ENCODE results near the gene ITPR2. TPM values are rescaled to one million over a fixed set of nuclear protein-coding genes. Genes with fewer than 3 reads are reported as not detected.
A peak's percentile ranks its signal among the peaks of the same experiment; 100 is the strongest.

Gene ITPR2
- total RNA-seq, 1 experiment from 2014 or later: 4.0 TPM

DNA sequence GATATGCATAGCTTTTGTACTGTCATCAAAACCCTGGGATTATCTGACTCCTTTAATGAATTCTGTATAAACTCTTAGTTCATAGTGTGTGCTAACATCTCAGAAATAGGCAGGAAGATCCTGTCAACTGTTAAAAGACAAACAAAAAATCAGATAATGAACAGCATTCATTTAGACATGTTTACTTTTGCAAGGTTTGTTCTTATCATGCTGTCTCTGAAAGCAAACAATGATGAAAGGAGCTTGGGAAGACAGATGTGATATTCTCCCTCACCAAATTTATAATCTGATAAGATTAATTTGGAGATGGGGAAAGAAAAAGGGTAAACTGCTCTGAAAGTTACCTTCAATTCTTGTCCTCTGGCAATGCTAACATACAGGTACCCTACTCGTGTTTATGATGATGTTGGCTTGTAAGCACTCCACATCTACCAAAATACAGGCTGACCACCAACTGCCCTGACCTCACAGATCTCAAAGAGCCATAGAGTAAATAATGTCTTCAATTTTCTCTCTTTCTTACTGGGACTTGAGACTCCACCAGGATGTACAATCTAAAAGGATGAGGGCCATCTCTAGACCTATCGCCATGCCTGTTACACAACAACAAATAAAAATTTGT lies 403.8 kb downstream of the ITPR2 start:
- ChIA-PET CTCF (no interaction called here), POLR2A (ENCODE audit: unreplicated experiment) (no interaction called here)
- H3K4me3 ChIP-seq (ENCODE audit: low read length): no peak overlapping the region
- no peaks in the 10 kb centered on the region for H3K9me3 ChIP-seq (ENCODE audit: low read length)
- no peak for DNase-seq
- BruUV-seq (replicated peaks): no TSS peak
- no peak overlapping the region for H3K9ac ChIP-seq (ENCODE audit: low read length)
- ATAC-seq: peak; percentile 35
- H3K9me2 ChIP-seq (replicated peaks; ENCODE audit: low read length): no peaks in the 10 kb centered on the region
- H4K20me1 ChIP-seq (ENCODE audit: low read length): no peaks in the 10 kb centered on the region
- H3F3A ChIP-seq (ENCODE audit: low read length, unreplicated experiment): no peaks in the 10 kb centered on the region
- H3K27ac ChIP-seq (ENCODE audit: low read length): no peak overlapping the region
- H3K36me3 ChIP-seq (ENCODE audit: low read depth, low read length): no peaks in the 10 kb centered on the region
- H3K27me3 ChIP-seq (ENCODE audit: low read length): no peaks in the 10 kb centered on the region
- peaks cover 3% of the 10 kb centered on the region; the same call in 1 of the 2 replicates for H3K4me1 ChIP-seq (ENCODE audit: insufficient read depth, low read length)
- intact Hi-C loops (cut with micrococcal nuclease): no loop called here
- H2AFZ ChIP-seq (ENCODE audit: low read length): no peak overlapping the region
- no peaks in the 10 kb centered on the region for H3K79me2 ChIP-seq (ENCODE audit: low read length)
- TF ChIP-seq EZH2 (IDR thresholded peaks at IDR 0.05; ENCODE audit: low read length, unreplicated experiment): no peak
- TF ChIP-seq EZH2phosphoT487 (IDR thresholded peaks at IDR 0.05; ENCODE audit: borderline replicate concordance, low read length): no peak
- TF ChIP-seq, protein P1, sequence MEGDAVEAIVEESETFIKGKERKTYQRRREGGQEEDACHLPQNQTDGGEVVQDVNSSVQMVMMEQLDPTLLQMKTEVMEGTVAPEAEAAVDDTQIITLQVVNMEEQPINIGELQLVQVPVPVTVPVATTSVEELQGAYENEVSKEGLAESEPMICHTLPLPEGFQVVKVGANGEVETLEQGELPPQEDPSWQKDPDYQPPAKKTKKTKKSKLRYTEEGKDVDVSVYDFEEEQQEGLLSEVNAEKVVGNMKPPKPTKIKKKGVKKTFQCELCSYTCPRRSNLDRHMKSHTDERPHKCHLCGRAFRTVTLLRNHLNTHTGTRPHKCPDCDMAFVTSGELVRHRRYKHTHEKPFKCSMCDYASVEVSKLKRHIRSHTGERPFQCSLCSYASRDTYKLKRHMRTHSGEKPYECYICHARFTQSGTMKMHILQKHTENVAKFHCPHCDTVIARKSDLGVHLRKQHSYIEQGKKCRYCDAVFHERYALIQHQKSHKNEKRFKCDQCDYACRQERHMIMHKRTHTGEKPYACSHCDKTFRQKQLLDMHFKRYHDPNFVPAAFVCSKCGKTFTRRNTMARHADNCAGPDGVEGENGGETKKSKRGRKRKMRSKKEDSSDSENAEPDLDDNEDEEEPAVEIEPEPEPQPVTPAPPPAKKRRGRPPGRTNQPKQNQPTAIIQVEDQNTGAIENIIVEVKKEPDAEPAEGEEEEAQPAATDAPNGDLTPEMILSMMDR (conservative IDR thresholded peaks at IDR 0.05; ENCODE audit: low read depth, low read length): no peak
- H3K4me2 ChIP-seq (ENCODE audit: low read length): no peak overlapping the region

DNA sequence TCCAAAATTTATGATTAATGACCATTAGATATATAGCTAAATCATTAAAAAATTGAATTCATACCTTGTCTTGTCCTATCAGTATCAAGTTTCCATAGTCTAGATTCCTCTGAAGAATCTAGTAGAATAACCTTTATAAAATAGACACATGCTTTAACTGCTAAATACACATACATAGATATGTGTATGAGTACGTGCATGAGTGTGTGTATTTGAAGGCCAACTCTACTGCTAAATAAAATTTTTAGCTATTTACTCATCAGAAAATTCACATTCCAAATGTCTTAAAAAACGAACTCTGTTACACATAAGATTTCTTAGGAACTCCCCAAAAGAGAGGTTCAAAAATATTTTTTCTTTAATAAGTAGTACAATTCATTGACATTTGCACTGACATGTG lies 404.6 kb downstream of the ITPR2 start:
- Histone ChIP-seq H3K27ac (ENCODE audit: low read length) (no peak overlapping the region), H3K27me3 (ENCODE audit: low read length) (no peaks in the 10 kb centered on the region), H3K79me2 (ENCODE audit: low read length) (no peaks in the 10 kb centered on the region), H3K9me3 (ENCODE audit: low read length) (no peaks in the 10 kb centered on the region), H2AFZ (ENCODE audit: low read length) (no peak overlapping the region), H4K20me1 (ENCODE audit: low read length) (no peaks in the 10 kb centered on the region), H3F3A (ENCODE audit: low read length, unreplicated experiment) (no peaks in the 10 kb centered on the region), H3K36me3 (ENCODE audit: low read depth, low read length) (no peaks in the 10 kb centered on the region), H3K9ac (ENCODE audit: low read length) (no peak overlapping the region), H3K9me2 (replicated peaks; ENCODE audit: low read length) (no peaks in the 10 kb centered on the region), H3K4me1 (ENCODE audit: insufficient read depth, low read length) (peaks cover 3% of the 10 kb centered on the region; the same call in 1 of the 2 replicates), H3K4me2 (ENCODE audit: low read length) (no peak overlapping the region), H3K4me3 (ENCODE audit: low read length) (no peak overlapping the region)
- no peak for ATAC-seq
- intact Hi-C loops (cut with micrococcal nuclease): no loop called here
- BruUV-seq (replicated peaks): no TSS peak
- ChIA-PET POLR2A (ENCODE audit: unreplicated experiment) (no interaction called here), CTCF (interaction anchor here (0.6 kb wide), 1 partner anchor 144 kb away, joined by 3 read pairs; no protein-coding TSS in a partner anchor)
- DNase-seq: no peak
- TF ChIP-seq EZH2 (IDR thresholded peaks at IDR 0.05; ENCODE audit: low read length, unreplicated experiment): no peak
- TF ChIP-seq, protein P1 (conservative IDR thresholded peaks at IDR 0.05; ENCODE audit: low read depth, low read length): no peak
- TF ChIP-seq EZH2phosphoT487 (IDR thresholded peaks at IDR 0.05; ENCODE audit: borderline replicate concordance, low read length): no peak

DNA sequence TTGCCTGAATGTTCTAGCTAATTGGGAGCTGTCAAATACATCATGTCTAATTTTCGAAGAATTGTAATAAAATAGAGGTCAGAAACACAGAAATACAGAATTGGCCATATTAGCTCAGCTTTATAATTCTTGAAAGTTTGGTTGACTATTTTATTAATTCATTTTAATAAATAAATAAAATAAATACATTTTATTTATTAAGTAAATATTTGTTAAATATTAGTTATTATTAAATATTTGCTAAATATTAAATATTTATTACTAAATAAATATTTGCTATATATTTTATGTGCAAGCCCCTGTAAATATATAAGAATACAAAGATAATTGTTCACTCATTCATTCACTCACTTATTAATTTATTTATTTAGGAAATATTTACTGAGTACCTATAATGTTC lies 406.3 kb downstream of the ITPR2 start:
- H3K79me2 ChIP-seq (ENCODE audit: low read length): no peaks in the 10 kb centered on the region
- H3K36me3 ChIP-seq (ENCODE audit: low read depth, low read length): no peaks in the 10 kb centered on the region
- no peaks in the 10 kb centered on the region for H3K27me3 ChIP-seq (ENCODE audit: low read length)
- H3F3A ChIP-seq (ENCODE audit: low read length, unreplicated experiment): no peaks in the 10 kb centered on the region
- ATAC-seq (no peak), DNase-seq (no peak)
- H4K20me1 ChIP-seq (ENCODE audit: low read length): no peaks in the 10 kb centered on the region
- CTCF ChIA-PET: no interaction called here
- intact Hi-C loops (cut with micrococcal nuclease): no loop called here
- peaks cover 3% of the 10 kb centered on the region; the same call in 1 of the 2 replicates for H3K4me1 ChIP-seq (ENCODE audit: insufficient read depth, low read length)
- no TSS peak for BruUV-seq (replicated peaks)
- POLR2A ChIA-PET (ENCODE audit: unreplicated experiment): no interaction called here
- H2AFZ ChIP-seq (ENCODE audit: low read length): no peak overlapping the region
- H3K9ac ChIP-seq (ENCODE audit: low read length): no peak overlapping the region
- no peaks in the 10 kb centered on the region for H3K9me3 ChIP-seq (ENCODE audit: low read length)
- H3K27ac ChIP-seq (ENCODE audit: low read length): no peak overlapping the region
- H3K4me2 ChIP-seq (ENCODE audit: low read length): no peak overlapping the region
- H3K9me2 ChIP-seq (replicated peaks; ENCODE audit: low read length): no peaks in the 10 kb centered on the region
- H3K4me3 ChIP-seq (ENCODE audit: low read length): no peak overlapping the region
- TF ChIP-seq EZH2phosphoT487 (IDR thresholded peaks at IDR 0.05; ENCODE audit: borderline replicate concordance, low read length): no peak
- no peak for TF ChIP-seq EZH2 (IDR thresholded peaks at IDR 0.05; ENCODE audit: low read length, unreplicated experiment)
- TF ChIP-seq, protein P1 (conservative IDR thresholded peaks at IDR 0.05; ENCODE audit: low read depth, low read length): no peak

Data from PC-3 (cell line).